ENCODE measurements around the gene PPFIA1. TPM values are rescaled to one million over a fixed set of nuclear protein-coding genes. Genes with fewer than 3 reads are reported as not detected.
A peak's percentile ranks its signal among the peaks of the same experiment; 100 is the strongest.

PPFIA1 gene
- total and polyA plus RNA-seq, 11 donors = 15.8 to 53.1 (median 39.1) TPM

DNA sequence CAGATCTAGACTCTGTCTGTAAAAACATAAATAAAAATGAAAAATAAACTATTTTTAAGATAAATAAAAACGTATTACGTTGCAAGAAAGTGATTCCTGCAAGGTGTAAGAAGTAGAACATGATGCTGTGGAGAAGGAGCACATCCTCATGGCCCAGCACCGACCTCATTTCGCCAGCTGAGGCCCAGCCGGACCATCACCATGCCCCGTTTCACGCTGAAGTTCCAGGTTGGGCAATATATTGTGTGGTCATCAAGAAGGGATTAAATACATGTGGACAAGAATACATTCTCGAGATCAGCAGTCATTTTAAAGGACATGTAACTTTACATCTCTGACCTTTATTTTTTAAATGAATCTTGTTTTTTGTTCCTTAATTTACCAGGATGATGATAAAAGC, 107.2 kb downstream of the PPFIA1 start:
- Histone ChIP-seq H3K27me3 (no peaks in the 10 kb centered on the region), H3K4me1 (no peaks in the 10 kb centered on the region), H3K4me3 (no peak overlapping the region), H3K9me3 (no peaks in the 10 kb centered on the region), H3K36me3 (peaks cover 0 to 98% (median 84%) of the 10 kb centered on the region in 9 donors), H3K27ac (no peak overlapping the region)
- TF ChIP-seq, protein P1, sequence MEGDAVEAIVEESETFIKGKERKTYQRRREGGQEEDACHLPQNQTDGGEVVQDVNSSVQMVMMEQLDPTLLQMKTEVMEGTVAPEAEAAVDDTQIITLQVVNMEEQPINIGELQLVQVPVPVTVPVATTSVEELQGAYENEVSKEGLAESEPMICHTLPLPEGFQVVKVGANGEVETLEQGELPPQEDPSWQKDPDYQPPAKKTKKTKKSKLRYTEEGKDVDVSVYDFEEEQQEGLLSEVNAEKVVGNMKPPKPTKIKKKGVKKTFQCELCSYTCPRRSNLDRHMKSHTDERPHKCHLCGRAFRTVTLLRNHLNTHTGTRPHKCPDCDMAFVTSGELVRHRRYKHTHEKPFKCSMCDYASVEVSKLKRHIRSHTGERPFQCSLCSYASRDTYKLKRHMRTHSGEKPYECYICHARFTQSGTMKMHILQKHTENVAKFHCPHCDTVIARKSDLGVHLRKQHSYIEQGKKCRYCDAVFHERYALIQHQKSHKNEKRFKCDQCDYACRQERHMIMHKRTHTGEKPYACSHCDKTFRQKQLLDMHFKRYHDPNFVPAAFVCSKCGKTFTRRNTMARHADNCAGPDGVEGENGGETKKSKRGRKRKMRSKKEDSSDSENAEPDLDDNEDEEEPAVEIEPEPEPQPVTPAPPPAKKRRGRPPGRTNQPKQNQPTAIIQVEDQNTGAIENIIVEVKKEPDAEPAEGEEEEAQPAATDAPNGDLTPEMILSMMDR (IDR thresholded peaks at IDR 0.05) = no peak
- no peak for TF ChIP-seq POLR2A (IDR thresholded peaks at IDR 0.05)
- ATAC-seq = no peak
- WGBS, 4 donors = 87 to 94% (median 92%) methylated on average over 8 of the region's 8 CpGs
- DNase-seq = no peak
- intact Hi-C loops (cut with DNase I) = no loop called here

DNA sequence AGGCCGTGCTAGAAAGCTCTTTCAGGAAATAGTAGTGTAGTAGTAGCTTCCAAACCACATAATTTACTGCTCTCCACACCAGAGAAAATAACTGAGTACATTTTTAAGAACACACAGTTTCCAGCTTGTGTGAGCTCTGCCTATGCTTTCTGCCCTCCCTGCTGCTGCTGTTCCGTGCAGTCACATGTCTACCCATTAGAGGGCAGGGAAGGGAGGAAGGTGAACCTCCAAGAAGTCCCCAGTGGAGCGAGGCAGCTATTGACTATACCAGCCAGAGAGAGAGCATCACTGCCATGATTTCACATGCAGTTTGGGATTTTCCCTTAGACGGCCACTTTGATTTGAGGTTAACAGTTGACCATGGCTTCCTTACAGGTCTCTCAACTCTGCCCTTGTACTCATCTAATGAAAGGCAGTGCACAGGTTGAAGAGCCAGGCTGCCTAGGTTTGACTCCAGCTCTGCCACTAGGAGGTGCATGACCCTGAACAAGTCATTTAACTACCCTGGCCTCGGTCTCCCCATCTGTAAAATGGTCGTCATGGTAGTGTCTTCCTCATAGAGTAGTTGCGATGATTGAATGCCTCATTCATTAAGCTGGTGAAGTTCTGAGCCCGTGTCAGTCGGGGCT, 108.1 kb downstream of the PPFIA1 start:
- no peak for DNase-seq
- Histone ChIP-seq H3K27me3 (no peaks in the 10 kb centered on the region), H3K36me3 (peaks cover 0 to 97% (median 84%) of the 10 kb centered on the region in 9 donors), H3K4me3 (no peak overlapping the region), H3K27ac (no peak overlapping the region), H3K9me3 (no peaks in the 10 kb centered on the region), H3K4me1 (no peaks in the 10 kb centered on the region)
- intact Hi-C loops (cut with DNase I) = no loop called here
- no peak for ATAC-seq
- TF ChIP-seq POLR2A (IDR thresholded peaks at IDR 0.05) = no peak
- TF ChIP-seq, protein P1 (IDR thresholded peaks at IDR 0.05) = peak in 2 of 12 donors; percentile 5 to 11
- whole genome bisulfite sequencing, 4 donors = 84 to 96% (median 92%) methylated on average over 7 to 9 of the region's 9 CpGs

DNA sequence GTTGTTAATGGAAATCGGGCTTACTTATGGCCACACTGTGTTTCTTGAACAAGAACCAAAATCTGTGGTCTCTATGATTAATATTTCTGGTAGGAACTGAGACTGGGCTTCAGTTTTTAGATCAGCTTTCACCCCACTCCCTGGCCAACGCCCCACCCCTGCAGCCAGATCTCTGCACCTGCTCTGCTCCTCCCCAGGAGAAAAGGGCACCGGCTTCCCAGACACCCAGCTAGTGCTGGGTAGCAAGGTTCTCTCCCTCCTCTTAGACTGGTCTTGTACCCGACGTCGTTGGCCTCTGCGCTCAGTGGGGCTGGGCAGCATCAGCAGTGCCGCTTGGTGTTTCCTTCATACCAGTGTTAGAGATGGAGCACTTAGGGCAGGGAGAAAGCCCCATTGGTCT, 110.9 kb downstream of the PPFIA1 start:
- WGBS, 4 donors = 92 to 96% (median 94%) methylated on average over 8 of the region's 8 CpGs
- H3K27ac ChIP-seq = no peak overlapping the region
- no peaks in the 10 kb centered on the region for H3K4me1 ChIP-seq
- no peak for TF ChIP-seq POLR2A (IDR thresholded peaks at IDR 0.05)
- TF ChIP-seq, protein P1 (IDR thresholded peaks at IDR 0.05) = no peak
- ATAC-seq (no peak), DNase-seq (no peak)
- no peaks in the 10 kb centered on the region for H3K9me3 ChIP-seq
- no peaks in the 10 kb centered on the region for H3K27me3 ChIP-seq
- H3K36me3 ChIP-seq = peaks cover 0 to 86% (median 74%) of the 10 kb centered on the region in 9 donors
- no peak overlapping the region for H3K4me3 ChIP-seq
- intact Hi-C loops (cut with DNase I) = no loop called here

DNA sequence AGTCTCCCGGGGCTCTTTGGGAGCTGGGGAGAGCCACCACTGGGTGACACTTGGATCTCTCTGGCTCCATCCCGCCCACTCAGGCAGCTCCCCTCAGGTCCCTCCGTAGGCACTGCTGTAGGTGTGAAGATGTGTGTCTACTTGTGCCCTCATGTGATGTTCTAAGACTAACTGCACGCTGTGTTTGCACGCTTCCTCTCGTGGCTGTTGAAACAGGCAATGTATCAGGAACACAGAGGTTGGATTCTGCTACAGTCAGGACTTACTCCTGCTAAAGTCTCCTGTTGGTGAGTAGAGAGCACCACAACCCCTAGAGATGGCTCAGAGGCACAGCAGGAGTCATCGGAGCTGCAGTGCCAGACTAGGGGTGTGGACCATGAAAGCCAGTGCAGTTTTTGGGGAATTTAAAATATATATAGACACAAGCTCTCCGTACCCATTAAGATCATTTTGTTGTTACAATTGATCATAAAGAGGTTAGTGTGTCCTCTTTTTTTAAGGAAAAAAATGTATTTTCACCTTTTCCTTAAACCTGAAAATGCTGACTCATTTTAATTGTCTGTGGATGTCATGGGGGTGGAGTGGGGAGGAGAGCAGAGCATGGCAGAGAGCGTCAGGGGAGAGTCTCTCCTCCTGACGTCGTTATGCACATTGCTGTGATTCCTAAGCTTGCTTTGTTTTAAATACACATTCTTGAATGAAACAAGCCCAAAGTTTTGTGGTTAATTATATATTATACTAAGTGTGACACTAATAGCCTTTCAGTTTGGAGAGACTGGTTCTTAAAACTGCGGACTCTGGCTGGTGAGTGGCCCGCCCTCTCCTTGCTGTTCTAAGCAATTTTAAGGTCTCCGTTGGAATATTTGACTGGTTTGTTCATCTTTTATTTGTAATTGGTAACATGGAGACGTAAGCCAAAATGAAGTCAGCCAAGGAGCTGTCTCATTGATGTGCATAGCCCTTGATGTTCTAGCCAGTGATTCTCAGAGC, 111.7 kb downstream of the PPFIA1 start:
- Histone ChIP-seq H3K36me3 (peaks cover 0 to 78% (median 66%) of the 10 kb centered on the region in 9 donors), H3K27ac (peak overlapping the region in 1 of 12 donors; percentile 35), H3K9me3 (no peaks in the 10 kb centered on the region), H3K27me3 (no peaks in the 10 kb centered on the region), H3K4me1 (no peaks in the 10 kb centered on the region), H3K4me3 (no peak overlapping the region)
- TF ChIP-seq POLR2A (IDR thresholded peaks at IDR 0.05) = no peak
- TF ChIP-seq, protein P1 (IDR thresholded peaks at IDR 0.05) = no peak
- no peak for DNase-seq
- peak in 1 of 4 donors; percentile 40 for ATAC-seq
- 84 to 88% (median 87%) methylated on average over 13 to 15 of the region's 15 CpGs for WGBS, 4 donors
- intact Hi-C loops (cut with DNase I) = no loop called here
